ENCODE results near the gene NAXE.

Gene NAXE

GRCh38 chr1:156642265-156643048, 50.9 kb downstream of the NAXE start:
- FAIRE-seq (no peak), DNase-seq (ENCODE audit: insufficient read length, low spot score) (no peak)
- TF ChIP-seq POLR2AphosphoS5 (IDR thresholded peaks at IDR 0.05; ENCODE audit: low read depth, low read length) = no peak
- TF ChIP-seq POU2F2 (IDR thresholded peaks at IDR 0.05; ENCODE audit: low read depth, low read length) = no peak
- TF ChIP-seq TAF1 (IDR thresholded peaks at IDR 0.05; ENCODE audit: low read depth, low read length) = no peak
- TF ChIP-seq SPI1 (IDR thresholded peaks at IDR 0.05; ENCODE audit: low read depth, low read length) = no peak
- no peak for TF ChIP-seq POLR2A (IDR thresholded peaks at IDR 0.05; ENCODE audit: low read depth, low read length)
- no peak for TF ChIP-seq PAX5 (IDR thresholded peaks at IDR 0.05; ENCODE audit: insufficient read depth, low read length, severe bottlenecking)

GRCh38 chr1:156643049-156643777, 51.6 kb downstream of the NAXE start:
- FAIRE-seq (no peak), DNase-seq (ENCODE audit: insufficient read length, low spot score) (no peak)
- TF ChIP-seq POLR2A (IDR thresholded peaks at IDR 0.05; ENCODE audit: low read depth, low read length) = no peak
- no peak for TF ChIP-seq POLR2AphosphoS5 (IDR thresholded peaks at IDR 0.05; ENCODE audit: low read depth, low read length)
- TF ChIP-seq PAX5 (IDR thresholded peaks at IDR 0.05; ENCODE audit: insufficient read depth, low read length, severe bottlenecking) = no peak
- no peak for TF ChIP-seq POU2F2 (IDR thresholded peaks at IDR 0.05; ENCODE audit: low read depth, low read length)
- TF ChIP-seq TAF1 (IDR thresholded peaks at IDR 0.05; ENCODE audit: low read depth, low read length) = no peak
- TF ChIP-seq SPI1 (IDR thresholded peaks at IDR 0.05; ENCODE audit: low read depth, low read length) = no peak

GRCh38 chr1:156643778-156644092, 52.2 kb downstream of the NAXE start:
- peak; percentile 66 for FAIRE-seq
- peak; percentile 66 for DNase-seq (ENCODE audit: insufficient read length, low spot score)
- no peak for TF ChIP-seq PAX5 (IDR thresholded peaks at IDR 0.05; ENCODE audit: insufficient read depth, low read length, severe bottlenecking)
- TF ChIP-seq TAF1 (IDR thresholded peaks at IDR 0.05; ENCODE audit: low read depth, low read length) = no peak
- TF ChIP-seq POLR2A (IDR thresholded peaks at IDR 0.05; ENCODE audit: low read depth, low read length) = no peak
- no peak for TF ChIP-seq POU2F2 (IDR thresholded peaks at IDR 0.05; ENCODE audit: low read depth, low read length)
- peak; percentile 88 for TF ChIP-seq SPI1 (IDR thresholded peaks at IDR 0.05; ENCODE audit: low read depth, low read length)
- TF ChIP-seq POLR2AphosphoS5 (IDR thresholded peaks at IDR 0.05; ENCODE audit: low read depth, low read length) = no peak

Measured in GM12891 (cell line).